Stimulated activated effector memory CD8-positive, alpha-beta T cell treated with anti-CD3 and anti-CD28 coated beads, Interleukin-12 subunit alpha, Interleukin-12 subunit beta, amount 100 ng/mL, for 72 hours (primary cell): ENCODE data around the gene LRP1.

ENCODE experiments used
- ATAC-seq: fragments of 150-1000 bp; cut with Tn5 transposase; 2 replicates; pipeline ENCODE4 v1.10.0; 2021
- DNase-seq, 2 donors: peaks; one replicate each; pipeline ENCODE4 v3.0.0; 2021 to 2022; ENCODE audit warnings: low spot score in 2 of 2
- H3K27ac Mint-ChIP-seq: one replicate; pipeline ENCODE4 v1.8.0; 2022; ENCODE audit warnings: mild to moderate bottlenecking, mixed read lengths
- H3K36me3 Mint-ChIP-seq: one replicate; pipeline ENCODE4 v1.8.0; 2022; ENCODE audit warnings: mild to moderate bottlenecking, mixed read lengths
- H3K4me1 Mint-ChIP-seq: one replicate; pipeline ENCODE4 v1.8.0; 2022; ENCODE audit warnings: mixed read lengths
- H3K4me3 Mint-ChIP-seq: one replicate; pipeline ENCODE4 v1.8.0; 2022; ENCODE audit warnings: mild to moderate bottlenecking, mixed read lengths
- H3K9me3 Mint-ChIP-seq: one replicate; pipeline ENCODE4 v1.8.0; 2022; ENCODE audit warnings: mixed read lengths

Gene LRP1

DNA sequence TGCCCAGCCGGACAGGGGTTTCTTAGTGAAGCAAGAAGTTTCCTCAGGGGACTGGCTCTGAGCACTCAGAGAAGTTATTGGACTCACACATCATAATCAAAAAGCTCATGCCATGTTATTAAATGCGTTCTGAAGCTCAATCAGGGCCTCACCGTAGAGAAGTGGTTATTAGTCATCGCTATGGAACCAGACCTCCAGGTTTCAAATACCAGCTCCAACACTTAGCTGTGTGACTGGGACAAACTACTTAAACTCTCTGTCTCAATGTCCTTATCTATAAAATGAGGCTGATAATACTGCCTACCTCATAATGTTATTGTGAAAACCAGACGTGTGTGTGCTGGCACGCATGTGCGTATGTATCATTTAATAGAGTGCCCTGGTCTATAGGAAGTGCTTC, 24.4 kb upstream of the LRP1 start:
- no peak for DNase-seq
- Mint-ChIP-seq H3K4me3 (no peak overlapping the region), H3K9me3 (no peaks in the 10 kb centered on the region), H3K4me1 (peaks cover 75% of the 10 kb centered on the region), H3K27ac (peak overlapping the region; percentile 37), H3K36me3 (peaks cover 100% of the 10 kb centered on the region)
- ATAC-seq, result no peak

DNA sequence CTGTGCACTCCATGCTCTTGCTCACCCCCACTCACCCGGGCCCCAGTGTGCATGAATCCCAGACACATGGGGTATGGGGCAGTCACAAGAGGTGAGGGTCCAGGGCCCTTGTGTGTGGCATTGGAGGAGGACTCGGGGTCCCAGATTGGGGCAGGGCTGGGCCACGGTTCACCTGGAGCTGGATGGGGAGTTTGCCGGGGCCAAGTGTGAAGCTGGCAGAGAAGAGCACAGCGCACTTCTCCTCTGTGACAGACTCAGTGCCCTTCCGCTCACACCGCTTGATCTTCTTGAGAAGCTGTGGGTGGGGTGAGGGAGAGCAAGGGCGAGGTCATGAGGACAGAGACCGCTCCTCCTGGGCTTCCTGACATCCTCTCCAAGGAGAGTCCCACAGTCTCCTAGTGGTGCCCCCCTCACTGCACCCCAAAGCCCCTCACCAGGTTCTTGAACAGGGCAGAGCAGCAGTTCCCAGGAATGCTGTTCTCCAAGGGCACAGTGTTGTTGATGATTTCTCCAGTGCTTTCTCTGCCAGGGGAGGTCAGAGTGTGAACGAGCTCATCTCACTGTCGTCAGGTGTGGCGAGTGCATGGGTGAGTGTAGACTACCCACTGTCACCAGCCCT, 23.9 kb upstream of the LRP1 start:
- Mint-ChIP-seq H3K27ac (peak overlapping the region; percentile 56), H3K4me3 (no peak overlapping the region), H3K9me3 (no peaks in the 10 kb centered on the region), H3K4me1 (peaks cover 75% of the 10 kb centered on the region), H3K36me3 (peaks cover 100% of the 10 kb centered on the region)
- no peak for DNase-seq
- ATAC-seq, result no peak

DNA sequence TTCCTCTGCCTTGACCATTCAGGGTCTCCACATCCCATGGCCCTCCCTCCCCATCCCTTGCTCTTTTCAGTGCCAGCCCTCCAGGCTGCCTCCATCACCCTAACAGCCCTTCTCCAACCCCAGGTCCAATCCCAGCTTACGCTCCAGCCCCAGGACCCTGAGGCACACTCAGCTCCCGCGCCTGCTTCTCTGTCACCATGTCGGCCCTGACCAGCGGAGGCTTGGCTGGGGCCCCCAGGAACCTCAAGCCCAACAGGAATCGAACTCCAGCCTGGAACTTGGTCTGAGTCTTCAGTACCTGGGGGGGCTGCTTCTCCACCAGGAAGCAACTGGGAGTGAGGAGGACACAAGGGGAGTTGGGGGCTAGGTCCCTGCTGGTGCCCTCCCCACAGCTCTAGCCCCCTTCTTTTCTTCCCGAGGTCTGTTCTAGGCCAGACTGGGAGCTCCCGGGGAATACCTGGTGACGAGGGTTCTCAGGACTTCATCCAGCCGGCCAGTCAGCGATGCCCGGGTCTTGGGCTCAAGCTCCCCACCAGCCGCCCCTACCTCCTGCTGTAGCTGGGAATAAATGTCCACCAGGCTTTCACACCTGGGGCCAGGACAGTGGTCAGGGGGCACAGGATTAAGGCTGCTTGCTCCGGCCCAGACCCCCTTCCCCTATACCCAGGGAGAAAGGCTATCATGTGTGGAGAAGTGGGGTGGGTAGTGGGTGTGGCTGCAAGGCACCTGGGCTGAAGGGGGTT, 23.1 kb upstream of the LRP1 start:
- no peak overlapping the region for H3K4me3 Mint-ChIP-seq
- peaks cover 100% of the 10 kb centered on the region for H3K36me3 Mint-ChIP-seq
- H3K9me3 Mint-ChIP-seq, result no peaks in the 10 kb centered on the region
- DNase-seq (no peak), ATAC-seq (no peak)
- peaks cover 76% of the 10 kb centered on the region for H3K4me1 Mint-ChIP-seq
- peak overlapping the region; percentile 95 for H3K27ac Mint-ChIP-seq

DNA sequence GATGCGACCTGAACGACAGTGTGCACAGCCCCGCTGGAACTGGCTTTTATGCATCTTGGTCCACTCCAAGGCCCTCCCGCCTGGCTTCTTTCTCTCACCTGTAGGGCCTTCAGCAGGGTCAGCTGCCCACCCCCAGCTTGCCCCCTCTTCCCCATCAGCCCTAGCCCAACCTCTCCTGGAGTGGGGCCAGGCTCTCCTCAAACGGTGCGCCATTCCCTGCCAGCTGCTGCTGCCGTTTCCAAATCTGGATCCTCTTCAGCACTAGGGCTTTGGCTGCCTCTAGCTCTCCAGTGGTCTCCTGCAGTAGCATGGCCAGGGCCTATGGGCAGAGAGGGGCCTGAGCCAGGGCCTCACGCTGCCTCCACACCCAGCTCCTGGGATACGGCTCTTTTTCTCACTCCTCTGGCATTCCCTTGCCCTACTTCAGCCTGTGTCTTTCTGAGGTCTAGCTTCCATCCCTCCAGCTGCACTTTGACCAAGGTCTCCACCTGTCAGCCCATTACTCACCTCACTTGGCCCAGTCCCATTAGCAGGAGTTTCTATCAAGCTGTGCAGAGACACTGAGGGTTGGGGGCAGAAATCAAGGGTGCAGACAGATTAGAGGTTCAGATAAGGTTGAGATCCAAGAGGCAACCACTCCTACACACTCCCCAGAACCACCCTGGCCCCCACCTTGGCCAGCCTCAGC, 22.1 kb upstream of the LRP1 start:
- Mint-ChIP-seq H3K36me3 (peaks cover 97% of the 10 kb centered on the region), H3K4me1 (peaks cover 77% of the 10 kb centered on the region), H3K27ac (peak overlapping the region; percentile 95), H3K4me3 (no peak overlapping the region), H3K9me3 (no peaks in the 10 kb centered on the region)
- ATAC-seq (no peak), DNase-seq (no peak)

DNA sequence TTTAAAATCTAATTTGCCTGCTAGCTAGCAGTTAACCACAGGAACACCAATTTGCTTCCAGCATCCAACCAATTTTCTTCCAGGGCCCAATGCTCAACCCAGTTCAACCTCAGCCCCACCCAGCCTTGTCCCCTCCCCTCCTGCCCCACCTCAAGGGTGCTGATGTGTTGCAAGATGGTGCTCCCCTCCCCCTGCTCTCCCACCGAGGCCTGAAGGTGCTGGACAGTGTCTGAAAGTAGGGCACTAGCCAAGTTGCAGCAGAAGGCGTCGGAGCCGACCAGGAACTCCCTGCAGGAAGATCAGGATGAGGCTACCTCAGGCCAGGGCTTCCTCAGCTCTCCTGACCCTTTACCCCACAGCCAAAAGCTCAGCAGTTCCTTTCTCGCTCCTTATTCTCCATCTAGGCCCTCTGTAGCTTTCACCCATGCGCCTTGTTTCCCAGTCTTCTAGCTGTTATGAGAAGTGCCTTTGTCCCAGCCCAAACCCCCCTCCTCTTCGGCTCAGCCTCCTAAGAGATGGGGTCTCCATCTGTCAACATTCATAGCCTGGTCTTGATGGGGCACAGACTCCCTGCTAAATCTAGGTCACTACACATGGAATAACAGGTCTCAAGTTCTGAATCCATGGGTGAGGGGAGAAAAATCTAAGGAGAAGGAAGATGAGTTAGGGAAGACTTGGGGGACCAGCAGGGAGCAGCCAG, 20.7 kb upstream of the LRP1 start:
- no peak for DNase-seq
- H3K9me3 Mint-ChIP-seq, result no peaks in the 10 kb centered on the region
- peaks cover 80% of the 10 kb centered on the region for H3K4me1 Mint-ChIP-seq
- peak overlapping the region; percentile 95 for H3K27ac Mint-ChIP-seq
- peak overlapping the region; percentile 88 for H3K4me3 Mint-ChIP-seq
- H3K36me3 Mint-ChIP-seq, result peaks cover 95% of the 10 kb centered on the region
- no peak for ATAC-seq

DNA sequence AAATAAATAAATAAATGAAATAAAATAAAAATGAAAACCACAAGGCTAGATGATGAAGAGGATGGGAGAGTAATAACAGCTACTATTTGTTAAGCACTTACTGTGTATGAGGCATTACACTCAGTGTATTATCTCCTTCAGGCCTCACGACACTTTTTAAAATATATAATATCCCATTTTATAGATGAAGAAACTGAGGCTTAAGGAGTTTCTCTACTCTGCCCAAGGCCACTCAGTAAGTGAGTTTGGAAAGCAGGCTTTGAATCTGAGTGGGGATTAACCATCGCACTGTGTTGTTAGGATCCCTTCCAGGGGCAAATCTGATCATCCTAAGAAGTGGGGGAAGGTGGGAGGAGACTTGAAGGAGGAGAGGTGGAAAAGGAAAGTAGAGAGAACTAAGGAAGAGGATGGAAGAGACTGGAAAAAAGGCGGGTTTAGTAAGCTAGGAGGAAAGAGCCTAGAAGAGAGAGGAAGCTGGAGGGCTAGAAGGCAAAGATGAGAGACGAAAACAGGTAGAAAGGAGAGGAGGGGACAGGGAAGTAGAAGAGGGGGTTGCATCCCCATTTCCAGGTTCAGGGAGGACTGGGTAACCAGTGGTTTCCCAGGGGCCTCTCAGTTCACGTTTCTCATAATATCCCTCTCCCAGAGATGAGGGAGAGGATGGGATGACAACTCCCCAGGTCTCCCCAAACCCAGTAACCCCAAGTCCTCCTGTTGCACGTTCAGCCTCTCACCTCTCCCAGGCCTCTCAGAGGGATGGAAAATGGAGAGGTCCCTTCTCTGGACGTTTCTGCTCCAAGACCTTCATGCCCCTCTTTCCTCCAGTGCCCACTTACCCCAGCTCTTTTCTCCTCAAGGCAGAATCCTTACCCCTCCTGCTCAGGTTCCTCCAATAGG, 18.8 kb upstream of the LRP1 start:
- H3K4me1 Mint-ChIP-seq, result peaks cover 77% of the 10 kb centered on the region

DNA sequence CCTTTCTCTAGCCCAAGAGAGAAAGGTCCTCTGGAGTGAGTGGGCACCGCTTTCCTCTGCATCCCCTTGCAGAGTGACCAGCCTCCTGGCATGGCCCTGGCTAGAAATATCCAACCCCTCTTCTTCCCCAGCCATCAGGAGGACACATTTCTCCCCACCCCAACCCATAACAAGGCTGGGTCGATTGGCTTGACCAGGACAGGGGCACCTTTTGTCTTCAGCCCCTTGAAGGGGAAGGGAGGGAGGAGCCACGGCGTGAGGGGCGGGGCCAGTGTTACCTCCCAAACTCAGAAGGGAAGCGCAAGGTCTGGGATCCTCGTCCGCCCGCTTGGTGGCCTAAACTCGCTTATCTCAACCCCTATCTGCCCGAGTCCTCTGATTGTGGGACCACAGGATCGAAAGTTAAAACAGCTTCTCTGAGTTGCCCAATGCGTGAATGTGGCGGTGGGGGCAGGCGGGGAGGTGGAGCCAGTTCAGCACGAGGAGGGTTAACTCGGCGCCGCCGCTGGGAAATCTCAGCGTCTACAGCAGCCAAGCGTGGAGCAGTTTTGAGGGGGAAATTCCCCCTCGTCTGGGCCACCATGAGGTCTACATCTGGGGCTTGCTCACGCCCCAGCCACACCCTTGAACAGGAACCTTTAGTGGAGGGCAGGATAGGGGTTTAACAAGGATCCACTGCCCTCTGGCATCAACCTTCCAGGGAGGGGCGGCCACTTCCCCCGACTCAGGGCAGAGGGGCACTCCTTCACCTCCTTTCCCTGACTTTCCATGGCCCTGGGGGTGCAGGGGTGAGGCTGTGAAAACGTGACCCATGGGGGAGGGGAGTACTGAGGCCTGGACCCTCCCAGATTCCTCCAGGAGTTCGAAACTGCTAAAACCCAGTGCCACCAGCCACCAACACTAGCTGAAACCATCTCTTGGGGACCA, 17.9 kb upstream of the LRP1 start:
- Mint-ChIP-seq H3K36me3 (peaks cover 68% of the 10 kb centered on the region), H3K4me1 (peaks cover 68% of the 10 kb centered on the region), H3K9me3 (no peaks in the 10 kb centered on the region), H3K27ac (peak overlapping the region; percentile 95), H3K4me3 (peak overlapping the region; percentile 88)
- DNase-seq (peak; percentile 43 to 84), ATAC-seq (peak; percentile 56)

More for the DNA sequence above, 18.8 kb upstream of the LRP1 start:
- no peak for DNase-seq
- H3K9me3 Mint-ChIP-seq, result no peaks in the 10 kb centered on the region
- H3K27ac Mint-ChIP-seq, result peak overlapping the region; percentile 95
- ATAC-seq, result no peak
- H3K4me3 Mint-ChIP-seq, result peak overlapping the region; percentile 88
- H3K36me3 Mint-ChIP-seq, result peaks cover 77% of the 10 kb centered on the region

DNA sequence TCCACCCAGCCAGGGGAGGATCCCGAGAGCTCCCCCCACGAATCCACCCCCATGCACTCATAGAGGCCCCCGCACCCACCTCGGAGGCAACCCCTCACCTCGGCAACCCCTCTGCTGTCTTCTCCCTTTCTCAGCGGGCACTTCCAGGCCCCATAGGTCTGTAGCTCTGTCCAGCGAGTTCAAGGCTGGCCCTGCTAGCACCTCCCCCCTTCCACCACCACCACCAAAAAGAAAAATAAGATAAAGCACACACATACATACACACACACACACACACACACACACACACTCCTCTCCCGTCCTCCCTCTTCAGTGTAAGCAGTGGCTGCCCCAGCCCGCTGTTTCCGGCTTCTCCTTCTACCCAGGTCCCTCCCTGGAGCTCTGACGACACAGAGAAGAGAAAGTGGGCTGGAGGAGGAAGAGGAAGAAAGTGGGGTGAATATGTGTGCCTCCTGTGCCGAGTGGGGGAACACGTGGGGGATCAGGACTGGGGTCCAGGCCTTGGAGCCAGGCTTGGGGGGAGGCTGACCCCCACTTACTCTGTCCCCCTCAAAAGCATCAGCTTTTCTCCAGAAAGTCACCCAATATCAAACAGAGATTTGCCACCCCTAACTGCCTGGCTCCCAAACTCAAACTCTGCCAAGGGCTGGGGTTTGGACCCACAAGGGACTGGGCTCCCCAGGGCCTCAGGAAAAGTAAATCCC, 17.1 kb upstream of the LRP1 start, which contains the start of gene STAT6:
Gene STAT6, minus strand, starts transcription at position 332 of the 704 bp plus-strand sequence. CDS start 3,084 bp downstream, outside the sequence.
- ATAC-seq (peak; percentile 79), DNase-seq (peak; percentile 59 to 85)
- no peaks in the 10 kb centered on the region for H3K9me3 Mint-ChIP-seq
- H3K4me3 Mint-ChIP-seq, result peak within 1 kb of the TSS; percentile 88
- H3K4me1 Mint-ChIP-seq, result peaks cover 60% of the 10 kb centered on the region
- H3K27ac Mint-ChIP-seq, result peak within 1 kb of the TSS; percentile 95
- peaks cover 60% of the 10 kb centered on the region for H3K36me3 Mint-ChIP-seq

DNA sequence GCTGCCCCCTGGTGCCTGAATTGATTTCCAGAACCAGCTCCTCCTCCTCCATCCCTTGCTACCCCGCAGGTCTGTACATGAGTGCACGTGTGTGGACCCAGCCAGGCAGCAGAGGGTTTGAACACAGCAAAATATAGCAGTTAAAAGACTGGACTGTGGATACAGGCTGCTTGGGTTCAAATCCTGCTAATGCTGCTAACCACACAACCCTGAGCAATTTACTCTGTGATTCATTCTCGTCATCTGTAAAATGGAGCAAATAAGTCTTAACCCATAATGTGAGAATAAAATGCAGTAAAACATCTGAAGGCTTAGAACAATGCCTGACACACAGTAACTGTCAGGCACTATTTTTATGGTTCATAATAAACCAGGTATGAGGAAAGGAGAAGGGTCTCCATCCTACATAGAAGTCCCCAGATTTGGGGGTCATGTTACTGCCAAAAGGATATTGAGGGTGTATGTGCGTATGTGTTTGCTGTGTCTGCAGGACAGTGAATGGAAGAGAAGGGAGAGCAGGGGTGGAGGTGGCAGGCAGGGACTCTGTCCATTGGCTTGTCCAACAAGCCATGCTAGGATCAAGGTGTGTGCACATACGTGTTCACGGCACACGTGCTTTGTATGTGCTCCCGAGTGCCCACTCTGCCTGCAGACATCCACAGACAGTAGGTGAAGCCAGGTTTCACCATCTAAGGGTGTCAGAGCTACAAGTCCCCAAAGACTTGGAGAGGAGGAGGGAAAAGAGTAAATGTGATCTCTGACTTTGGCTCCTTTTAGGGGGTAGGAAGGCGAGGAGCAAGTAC, 15.6 kb upstream of the LRP1 start:
- Mint-ChIP-seq H3K4me1 (peaks cover 45% of the 10 kb centered on the region), H3K9me3 (no peaks in the 10 kb centered on the region), H3K36me3 (peaks cover 44% of the 10 kb centered on the region), H3K4me3 (peak overlapping the region; percentile 88), H3K27ac (peak overlapping the region; percentile 95)
- DNase-seq (no peak), ATAC-seq (peak; percentile 79)

DNA sequence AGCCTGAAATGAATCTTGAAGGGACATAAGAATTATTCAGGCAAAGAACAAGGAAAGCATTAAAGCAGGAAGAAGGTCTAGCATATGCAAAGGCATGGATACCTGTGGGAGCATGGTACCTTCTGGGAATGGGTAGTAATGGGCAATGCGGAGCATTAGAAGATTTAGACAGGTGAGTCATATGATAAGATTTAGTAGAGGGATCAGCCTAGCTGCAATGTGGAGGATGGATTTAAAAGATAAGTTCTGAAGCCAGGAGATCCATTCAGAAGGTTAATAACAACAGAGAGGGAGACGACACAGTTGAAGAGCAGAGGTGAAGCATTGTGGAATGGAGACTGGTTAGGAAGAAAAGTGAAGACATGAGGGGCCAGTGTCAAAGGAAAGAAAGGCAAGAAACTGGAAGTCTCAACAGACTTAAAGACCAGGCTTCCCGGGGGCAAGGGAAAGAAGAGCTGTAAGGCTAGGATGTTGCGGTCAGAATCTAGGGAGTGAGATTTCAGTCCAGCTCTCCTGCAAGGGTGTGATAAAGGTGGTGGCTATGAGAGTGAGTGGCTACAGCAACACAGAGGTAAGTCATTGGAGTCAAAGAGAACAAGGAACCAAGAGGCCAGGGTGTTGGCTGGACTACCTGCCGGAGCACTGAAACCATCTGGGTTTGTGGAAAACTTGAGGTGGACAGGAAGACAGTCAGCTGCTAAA, 11.6 kb upstream of the LRP1 start:
- H3K27ac Mint-ChIP-seq, result no peak overlapping the region
- no peak overlapping the region for H3K4me3 Mint-ChIP-seq
- H3K4me1 Mint-ChIP-seq, result peaks cover 29% of the 10 kb centered on the region
- H3K36me3 Mint-ChIP-seq, result peaks cover 7% of the 10 kb centered on the region
- no peak for ATAC-seq
- DNase-seq, result no peak
- no peaks in the 10 kb centered on the region for H3K9me3 Mint-ChIP-seq

DNA sequence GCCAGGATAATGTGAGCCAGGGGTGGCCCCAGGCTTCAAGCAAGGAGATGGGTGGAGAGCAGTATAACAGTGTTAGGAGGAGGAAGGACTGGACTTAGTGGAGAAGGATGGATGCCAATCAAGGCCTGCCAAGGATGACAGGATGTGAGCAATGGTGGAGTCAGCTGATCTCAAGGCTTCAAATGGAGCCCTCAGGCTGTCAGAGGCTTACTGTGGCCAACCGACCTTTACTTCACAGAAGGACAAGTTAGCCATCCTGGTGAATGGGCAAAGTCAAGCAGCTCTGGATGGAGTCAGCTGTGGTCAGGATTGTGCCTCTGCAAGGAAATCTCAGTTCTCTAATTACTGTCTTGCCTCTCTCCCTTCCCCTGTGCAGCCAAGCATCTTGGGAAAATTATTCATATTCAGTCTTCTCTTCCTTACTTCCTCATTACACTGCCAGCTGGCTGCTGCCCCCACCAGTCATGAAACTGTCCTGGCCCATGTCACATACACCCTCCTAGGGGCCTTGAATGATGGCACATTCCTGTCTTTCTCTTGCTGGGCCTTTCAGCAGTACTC, 9.5 kb upstream of the LRP1 start:
- DNase-seq, result no peak
- H3K27ac Mint-ChIP-seq, result peak overlapping the region; percentile 10

More for the DNA sequence above, 9.5 kb upstream of the LRP1 start:
- peak; percentile 66 for ATAC-seq
- no peaks in the 10 kb centered on the region for H3K36me3 Mint-ChIP-seq
- peaks cover 3% of the 10 kb centered on the region for H3K9me3 Mint-ChIP-seq
- H3K4me3 Mint-ChIP-seq, result no peak overlapping the region
- H3K4me1 Mint-ChIP-seq, result peaks cover 16% of the 10 kb centered on the region
